DND-41 (cell line): ENCODE measurements around the gene OLFM3.

Source experiments
- CTCF ChIP-seq: IDR thresholded peaks from 2 replicates; pipeline ENCODE4 v1.5.1; 2012; ENCODE audit warnings: borderline replicate concordance, low read length, moderate library complexity, mild to moderate bottlenecking; ENCODE audit not compliant: poor library complexity, severe bottlenecking; ENCODE audit errors: extremely low read depth
- EZH2 ChIP-seq: IDR thresholded peaks from 3 replicates; pipeline ENCODE4 v1.6.1; 2012; ENCODE audit warnings: borderline replicate concordance, low read depth, mild to moderate bottlenecking, moderate library complexity, low read length, inconsistent platforms; ENCODE audit not compliant: severe bottlenecking

- TF ChIP-seq CTCF = no peak
- TF ChIP-seq EZH2 = no peak
Observed at GRCh38 chr1:101976161-101976560, 20.6 kb downstream of the OLFM3 start.
